ENCODE data around the gene BEND7.

GRCh38 chr10:13542533-13542932, 13.7 kb upstream of the BEND7 start:
- TF ChIP-seq POLR2AphosphoS5 (IDR thresholded peaks at IDR 0.05; ENCODE audit: low read depth, low read length) = no peak
- TF ChIP-seq POLR2A (IDR thresholded peaks at IDR 0.05; ENCODE audit: low read depth, low read length) = no peak
- TF ChIP-seq TAF1 (IDR thresholded peaks at IDR 0.05; ENCODE audit: borderline replicate concordance, low read depth, low read length) = no peak
